Vagina (tissue), 2 donors: ENCODE results near the gene PLEKHA6. TPM values are rescaled to one million over a fixed set of nuclear protein-coding genes. Genes with fewer than 3 reads are reported as not detected.

ENCODE experiments used
- DNase-seq, 2 donors: peaks; one replicate each; pipeline ENCODE4 v3.0.0-alpha.2; 2017; ENCODE audit errors: extremely low spot score in 2 of 2
- H3K27ac ChIP-seq: fragments of 200-600 bp; sonication (generic); one replicate; pipeline ENCODE4 v1.5.1; 2019
- H3K27me3 ChIP-seq: fragments of 200-600 bp; sonication (generic); one replicate; pipeline ENCODE4 v1.5.1; 2019
- H3K36me3 ChIP-seq, 2 donors: fragments of 200-600 bp; sonication (generic); one replicate each; pipeline ENCODE4 v1.5.1; 2017 to 2019
- H3K4me1 ChIP-seq: fragments of 200-600 bp; sonication (generic); one replicate; pipeline ENCODE4 v1.5.1; 2019
- H3K4me3 ChIP-seq, 2 donors: fragments of 200-600 bp; sonication (generic); 1 replicate in 1 of 2; 2 replicates in 1 of 2; pipeline ENCODE4 v1.5.1; 2016 to 2019
- H3K9me3 ChIP-seq: fragments of 200-600 bp; sonication (generic); one replicate; pipeline ENCODE4 v1.5.1; 2019
- POLR2A ChIP-seq, 2 donors: fragments of 450-650 bp; IDR thresholded peaks; one replicate each; pipeline ENCODE4 v1.6.1; 2017; ENCODE audit warnings: antibody characterized with exemption in 2 of 2, mild to moderate bottlenecking in 2 of 2, moderate library complexity in 2 of 2
- POLR2AphosphoS5 ChIP-seq, 2 donors: sonication (generic); formaldehyde crosslinking; IDR thresholded peaks; one replicate each; pipeline ENCODE4 v1.9.0; 2017; ENCODE audit warnings: antibody characterized with exemption in 2 of 2, mild to moderate bottlenecking in 2 of 2, low read depth in 1 of 2; ENCODE audit not compliant: insufficient read depth in 1 of 2
- intact Hi-C: fragments of 100-400 bp; cut with DNase I; formaldehyde crosslinking; loops from one replicate; pipeline ENCODE4 v1.15.1; 2023
- total RNA-seq: library from RNA; depleted of rRNA; stranded (reverse); fragments of >200 nt; gene quantifications from one replicate; pipeline ENCODE4 v1.2.3, GENCODE V29; 2016
- TF ChIP-seq, protein P1 (sequence below), 3 experiments: fragments of 450-650 bp in 2 of 3; fragments of 200-600 bp in 1 of 3; sonication (generic) in 1 of 3; IDR thresholded peaks; one replicate each; pipeline ENCODE4 v1.5.1; 2017 to 2019; ENCODE audit warnings: antibody characterized with exemption in 3 of 3, mild to moderate bottlenecking in 2 of 3, moderate library complexity in 2 of 3

The PLEKHA6 gene
- total RNA-seq, 1 donor from 2014 or later, result 15.0 TPM

DNA sequence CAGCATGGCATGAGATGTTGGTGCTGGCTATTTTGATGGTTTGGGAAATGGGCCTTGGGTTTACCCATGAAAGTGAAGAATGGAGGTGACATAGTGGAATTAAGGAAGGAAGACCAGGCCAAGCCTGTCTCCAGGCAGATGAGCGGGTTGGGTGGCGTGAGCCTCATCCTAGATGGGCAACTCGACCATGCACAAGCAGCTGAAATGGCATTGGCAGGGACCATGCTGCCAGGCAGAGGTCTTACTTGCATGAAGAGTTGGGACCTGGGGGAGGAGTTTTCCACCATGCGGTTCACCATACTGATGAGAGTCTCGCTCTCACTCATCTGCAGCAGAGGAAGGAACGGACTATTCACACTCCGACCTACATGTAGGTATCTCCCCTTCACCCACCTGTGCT, 108.4 kb downstream of the PLEKHA6 start:
- Histone ChIP-seq H3K27me3 (no peaks in the 10 kb centered on the region), H3K4me1 (no peaks in the 10 kb centered on the region), H3K4me3 (no peak overlapping the region), H3K9me3 (no peaks in the 10 kb centered on the region), H3K36me3 (no peaks in the 10 kb centered on the region), H3K27ac (no peak overlapping the region)
- intact Hi-C loops, result no loop called here
- DNase-seq, result no peak
- no peak for TF ChIP-seq POLR2A (IDR thresholded peaks at IDR 0.05)
- TF ChIP-seq, protein P1, sequence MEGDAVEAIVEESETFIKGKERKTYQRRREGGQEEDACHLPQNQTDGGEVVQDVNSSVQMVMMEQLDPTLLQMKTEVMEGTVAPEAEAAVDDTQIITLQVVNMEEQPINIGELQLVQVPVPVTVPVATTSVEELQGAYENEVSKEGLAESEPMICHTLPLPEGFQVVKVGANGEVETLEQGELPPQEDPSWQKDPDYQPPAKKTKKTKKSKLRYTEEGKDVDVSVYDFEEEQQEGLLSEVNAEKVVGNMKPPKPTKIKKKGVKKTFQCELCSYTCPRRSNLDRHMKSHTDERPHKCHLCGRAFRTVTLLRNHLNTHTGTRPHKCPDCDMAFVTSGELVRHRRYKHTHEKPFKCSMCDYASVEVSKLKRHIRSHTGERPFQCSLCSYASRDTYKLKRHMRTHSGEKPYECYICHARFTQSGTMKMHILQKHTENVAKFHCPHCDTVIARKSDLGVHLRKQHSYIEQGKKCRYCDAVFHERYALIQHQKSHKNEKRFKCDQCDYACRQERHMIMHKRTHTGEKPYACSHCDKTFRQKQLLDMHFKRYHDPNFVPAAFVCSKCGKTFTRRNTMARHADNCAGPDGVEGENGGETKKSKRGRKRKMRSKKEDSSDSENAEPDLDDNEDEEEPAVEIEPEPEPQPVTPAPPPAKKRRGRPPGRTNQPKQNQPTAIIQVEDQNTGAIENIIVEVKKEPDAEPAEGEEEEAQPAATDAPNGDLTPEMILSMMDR (IDR thresholded peaks at IDR 0.05), result no peak
- TF ChIP-seq POLR2AphosphoS5 (IDR thresholded peaks at IDR 0.05; ENCODE audit: insufficient read depth in 1 of 2, low read depth in 1 of 2), result no peak

DNA sequence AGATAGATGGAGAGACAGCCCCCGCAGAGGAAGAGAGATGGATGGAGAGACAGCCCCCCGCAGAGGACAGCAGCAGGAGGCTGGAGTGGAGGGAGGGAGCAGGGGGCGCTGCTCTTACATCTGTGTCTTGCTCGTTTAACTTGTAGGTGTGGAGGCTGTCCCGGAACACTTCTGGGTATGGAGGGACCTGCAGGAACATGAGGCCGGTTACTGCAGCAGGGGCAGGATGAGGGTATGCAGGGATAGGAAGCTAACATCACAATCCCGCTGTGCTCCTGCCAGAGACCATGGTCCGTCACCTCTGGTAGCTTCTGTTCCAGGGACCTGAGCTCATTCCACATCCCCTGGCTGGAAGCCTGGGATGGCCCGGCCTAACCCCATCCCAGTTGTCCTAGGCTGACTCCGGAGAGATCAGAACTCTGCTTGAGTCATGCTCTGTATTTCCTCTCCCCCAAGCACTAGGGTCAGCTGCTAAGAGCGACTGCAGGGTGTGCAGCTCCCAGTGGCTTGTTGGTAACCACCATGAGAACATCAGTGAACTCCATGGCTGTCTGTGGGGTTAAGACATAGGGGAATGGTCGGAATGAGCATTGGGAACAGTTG, 109.2 kb downstream of the PLEKHA6 start:
- Histone ChIP-seq H3K4me3 (no peak overlapping the region), H3K4me1 (no peaks in the 10 kb centered on the region), H3K9me3 (no peaks in the 10 kb centered on the region), H3K27ac (no peak overlapping the region), H3K36me3 (no peaks in the 10 kb centered on the region), H3K27me3 (no peaks in the 10 kb centered on the region)
- TF ChIP-seq, protein P1 (IDR thresholded peaks at IDR 0.05), result no peak
- TF ChIP-seq POLR2AphosphoS5 (IDR thresholded peaks at IDR 0.05; ENCODE audit: insufficient read depth in 1 of 2, low read depth in 1 of 2), result no peak
- TF ChIP-seq POLR2A (IDR thresholded peaks at IDR 0.05), result no peak
- DNase-seq, result no peak
- intact Hi-C loops, result no loop called here

DNA sequence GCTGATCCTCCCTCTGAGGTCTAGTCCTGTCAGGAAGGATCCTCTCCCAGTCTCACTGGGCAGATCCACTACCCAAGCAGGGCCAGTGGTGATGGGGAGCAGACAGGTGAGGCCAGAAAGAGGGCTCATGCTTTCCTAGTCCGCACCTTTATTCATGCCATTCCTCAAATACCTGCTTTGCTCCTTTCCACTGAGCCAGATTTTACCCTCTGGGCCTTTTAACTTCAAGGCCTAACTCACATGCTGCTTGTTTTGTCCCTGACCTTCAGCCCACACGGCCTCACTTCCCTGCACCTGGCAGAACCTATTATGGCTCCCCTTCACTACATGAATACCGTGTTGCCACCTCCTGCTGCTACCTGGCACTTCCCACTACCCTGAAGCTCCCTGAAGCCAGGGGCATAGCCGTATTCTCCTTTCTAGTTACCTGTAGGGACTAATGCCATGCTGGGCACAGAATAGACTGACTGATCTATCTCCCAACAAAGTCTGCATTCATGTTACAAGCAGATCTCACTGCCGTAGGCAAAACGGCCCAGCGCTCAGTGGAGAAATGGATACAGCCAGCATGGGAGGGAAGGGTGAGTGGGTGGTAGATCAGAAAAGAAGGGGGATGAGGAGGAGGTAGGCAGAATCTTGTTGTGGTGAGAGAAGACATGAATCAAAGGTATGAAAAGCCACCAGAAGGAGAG, 109.8 kb downstream of the PLEKHA6 start:
- H3K27ac ChIP-seq, result no peak overlapping the region
- intact Hi-C loops, result no loop called here
- no peaks in the 10 kb centered on the region for H3K36me3 ChIP-seq
- TF ChIP-seq POLR2A (IDR thresholded peaks at IDR 0.05) (no peak), POLR2AphosphoS5 (IDR thresholded peaks at IDR 0.05; ENCODE audit: insufficient read depth in 1 of 2, low read depth in 1 of 2) (no peak)
- TF ChIP-seq, protein P1 (IDR thresholded peaks at IDR 0.05), result no peak
- no peaks in the 10 kb centered on the region for H3K9me3 ChIP-seq
- H3K27me3 ChIP-seq, result no peaks in the 10 kb centered on the region
- DNase-seq, result no peak
- no peak overlapping the region for H3K4me3 ChIP-seq
- H3K4me1 ChIP-seq, result no peaks in the 10 kb centered on the region

DNA sequence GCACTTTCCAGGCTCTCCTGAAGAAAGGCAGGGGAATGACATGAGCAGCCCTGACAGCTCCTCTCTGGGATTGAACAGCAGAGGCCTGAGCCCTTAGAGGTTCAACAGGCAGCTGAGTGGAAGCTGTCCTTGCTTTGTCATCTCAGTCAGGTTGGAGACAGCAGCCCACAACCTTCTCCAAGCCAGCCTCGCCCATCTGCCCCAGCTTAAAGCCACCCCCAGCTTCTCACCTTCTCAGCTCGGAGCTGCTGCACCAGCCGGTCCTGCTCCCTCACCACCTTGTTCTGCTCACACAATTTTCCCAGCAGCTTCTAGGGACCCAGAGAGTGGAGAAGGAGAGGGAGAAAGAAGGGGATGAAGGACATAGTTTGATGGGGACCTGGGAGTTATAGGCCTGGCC, 110.8 kb downstream of the PLEKHA6 start:
- Histone ChIP-seq H3K27ac (no peak overlapping the region), H3K9me3 (no peaks in the 10 kb centered on the region), H3K27me3 (no peaks in the 10 kb centered on the region), H3K4me1 (no peaks in the 10 kb centered on the region), H3K36me3 (no peaks in the 10 kb centered on the region), H3K4me3 (no peak overlapping the region)
- DNase-seq, result no peak
- intact Hi-C loops, result no loop called here
- TF ChIP-seq POLR2AphosphoS5 (IDR thresholded peaks at IDR 0.05; ENCODE audit: insufficient read depth in 1 of 2, low read depth in 1 of 2) (no peak), POLR2A (IDR thresholded peaks at IDR 0.05) (no peak)
- TF ChIP-seq, protein P1 (IDR thresholded peaks at IDR 0.05), result no peak

DNA sequence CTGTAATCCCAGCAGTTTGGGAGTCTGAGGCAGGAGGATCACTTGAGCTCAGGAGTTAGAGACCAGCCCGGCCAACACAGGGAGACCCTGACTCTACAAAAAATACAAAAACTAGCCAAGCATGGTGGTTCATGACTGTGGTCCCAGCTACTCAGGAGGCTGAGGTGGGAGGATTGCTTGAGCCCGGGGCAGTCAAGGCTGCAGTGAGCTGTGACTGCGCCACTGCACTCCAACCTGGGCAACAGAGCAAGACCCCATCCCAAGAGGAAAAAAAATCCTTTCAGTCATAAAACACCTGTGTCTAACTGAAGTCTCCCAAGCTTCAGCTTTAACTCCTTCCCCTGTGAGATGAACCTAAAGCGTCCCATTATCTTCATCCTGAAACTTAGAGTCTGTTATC, 112.9 kb downstream of the PLEKHA6 start:
- Histone ChIP-seq H3K4me1 (no peaks in the 10 kb centered on the region), H3K36me3 (no peaks in the 10 kb centered on the region), H3K9me3 (no peaks in the 10 kb centered on the region), H3K27me3 (no peaks in the 10 kb centered on the region), H3K4me3 (no peak overlapping the region), H3K27ac (no peak overlapping the region)
- TF ChIP-seq, protein P1 (IDR thresholded peaks at IDR 0.05), result no peak
- TF ChIP-seq POLR2AphosphoS5 (IDR thresholded peaks at IDR 0.05; ENCODE audit: insufficient read depth in 1 of 2, low read depth in 1 of 2), result no peak
- TF ChIP-seq POLR2A (IDR thresholded peaks at IDR 0.05), result no peak
- intact Hi-C loops, result no loop called here
- no peak for DNase-seq
